NCI-H1694 treated with DMSO at 0.1 percent for 48 hours (cell line): ENCODE results near the gene POLR3A.
A peak's percentile ranks its signal among the peaks of the same experiment; 100 is the strongest.

ENCODE experiments used
- DNase-seq: peaks from one replicate; lab custom pipeline; 2025; lab: John Stamatoyannopoulos, UW

The POLR3A gene

GRCh38 chr10:78046711-78047269 lies 17.5 kb upstream of the POLR3A start:
- no peak for DNase-seq

GRCh38 chr10:78045856-78046255 lies 16.5 kb upstream of the POLR3A start:
- DNase-seq: no peak

- no peak for DNase-seq
Observed at GRCh38 chr10:78045237-78045636, 15.9 kb upstream of the POLR3A start.

- no peak for DNase-seq
Observed at GRCh38 chr10:78044699-78045098, 15.4 kb upstream of the POLR3A start.

GRCh38 chr10:78044179-78044578 lies 14.9 kb upstream of the POLR3A start:
- DNase-seq: no peak

- DNase-seq: no peak
Observed at GRCh38 chr10:78042752-78043104, 13.4 kb upstream of the POLR3A start.

- no peak for DNase-seq
Observed at GRCh38 chr10:78042058-78042751, 12.9 kb upstream of the POLR3A start.

GRCh38 chr10:78041170-78042057 lies 12.1 kb upstream of the POLR3A start:
- no peak for DNase-seq

GRCh38 chr10:78039743-78040142 lies 10.4 kb upstream of the POLR3A start:
- DNase-seq: no peak

GRCh38 chr10:78038791-78039547 lies 9.7 kb upstream of the POLR3A start:
- DNase-seq: no peak

- no peak for DNase-seq
Observed at GRCh38 chr10:78038105-78038504, 8.8 kb upstream of the POLR3A start.

- DNase-seq: no peak
Observed at GRCh38 chr10:78035933-78036583, 6.7 kb upstream of the POLR3A start.

GRCh38 chr10:78035437-78035836 lies 6.1 kb upstream of the POLR3A start:
- no peak for DNase-seq

- DNase-seq: no peak
Observed at GRCh38 chr10:78035025-78035424, 5.7 kb upstream of the POLR3A start.

- DNase-seq: peak; percentile 95
Observed at GRCh38 chr10:78033637-78034470, 4.5 kb upstream of the POLR3A start, which contains the start of gene RPS24. Gene RPS24, plus strand, starts transcription at chr10:78033863. Its CDS starts 39 bp downstream, at chr10:78033902.

- no peak for DNase-seq
Observed at GRCh38 chr10:78033387-78033636, 4.0 kb upstream of the POLR3A start.

- no peak for DNase-seq
Observed at GRCh38 chr10:78028438-78029268, 662 bp downstream of the POLR3A start.

GRCh38 chr10:78025685-78026364 lies 3.5 kb downstream of the POLR3A start:
- DNase-seq: no peak

- no peak for DNase-seq
Observed at GRCh38 chr10:78023741-78024140, 5.6 kb downstream of the POLR3A start.

GRCh38 chr10:78021201-78021600 lies 8.1 kb downstream of the POLR3A start:
- DNase-seq: no peak
